Stimulated activated CD4-positive, alpha-beta T cell treated with anti-CD3 and anti-CD28 coated beads, Interleukin-1b, Interleukin-23, amount 100 ng/mL, for 48 hours (primary cell): Measurements from ENCODE around the gene FAM162A.
A peak's percentile ranks its signal among the peaks of the same experiment; 100 is the strongest.

Experiments
- DNase-seq: peaks from one replicate; pipeline ENCODE4 v3.0.0-alpha.2; 2020

Gene FAM162A

GRCh38 chr3:122383771-122384697, at the start of gene FAM162A:
Gene FAM162A, plus strand, starts transcription at chr3:122384182. Its CDS starts 84 bp downstream, at chr3:122384266.
- peak; percentile 94 for DNase-seq

- no peak for DNase-seq
These were observed 41.2 kb upstream of the FAM162A start for GRCh38 chr3:122342803-122343202.

- DNase-seq = no peak
These were observed 40.3 kb upstream of the FAM162A start for GRCh38 chr3:122343654-122344053.

GRCh38 chr3:122349171-122349570, 34.8 kb upstream of the FAM162A start:
- no peak for DNase-seq

GRCh38 chr3:122350814-122351418, 33.1 kb upstream of the FAM162A start:
- DNase-seq = no peak

- no peak for DNase-seq
These were observed 32.4 kb upstream of the FAM162A start for GRCh38 chr3:122351612-122352011.

- no peak for DNase-seq
These were observed 30.8 kb upstream of the FAM162A start for GRCh38 chr3:122353215-122353614.

- DNase-seq = no peak
These were observed 30.0 kb upstream of the FAM162A start for GRCh38 chr3:122353893-122354401.

GRCh38 chr3:122355612-122356011, 28.4 kb upstream of the FAM162A start:
- DNase-seq = no peak

- DNase-seq = no peak
These were observed 27.6 kb upstream of the FAM162A start for GRCh38 chr3:122356402-122356801.

GRCh38 chr3:122357828-122358702, 25.9 kb upstream of the FAM162A start:
- no peak for DNase-seq

- no peak for DNase-seq
These were observed 25.3 kb upstream of the FAM162A start for GRCh38 chr3:122358703-122359032.

- DNase-seq = no peak
These were observed 22.0 kb upstream of the FAM162A start for GRCh38 chr3:122362026-122362425.

GRCh38 chr3:122364490-122364889, 19.5 kb upstream of the FAM162A start:
- no peak for DNase-seq

GRCh38 chr3:122365073-122365472, 18.9 kb upstream of the FAM162A start:
- no peak for DNase-seq

GRCh38 chr3:122365582-122366378, 18.2 kb upstream of the FAM162A start:
- peak; percentile 8 for DNase-seq

- DNase-seq = no peak
These were observed 17.6 kb upstream of the FAM162A start for GRCh38 chr3:122366379-122366749.

GRCh38 chr3:122374034-122374433, 9.9 kb upstream of the FAM162A start:
- DNase-seq = no peak

- no peak for DNase-seq
These were observed 6.0 kb upstream of the FAM162A start for GRCh38 chr3:122377975-122378374.

GRCh38 chr3:122382888-122383666, 905 bp upstream of the FAM162A start, which contains the start of gene MIX23:
Gene MIX23, minus strand, starts transcription at chr3:122383231. Its CDS starts 7 bp downstream, at chr3:122383224.
- DNase-seq = peak; percentile 88

- DNase-seq = no peak
These were observed 3.7 kb downstream of the FAM162A start for GRCh38 chr3:122387709-122388108.
